ENCODE results near the gene GDF15. TPM values are rescaled to one million over a fixed set of nuclear protein-coding genes. Genes with fewer than 3 reads are reported as not detected.

GDF15 gene
- total and polyA plus RNA-seq, 2 donors (not counting 1 experiment from before 2014, with no cell fraction given), result 0.19 TPM; not detected in 1

GRCh38 chr19:18399008-18399407 is 13.1 kb downstream of the GDF15 start:
- Histone ChIP-seq H3K4me1 (ENCODE audit: control insufficient read depth in 2 of 2, insufficient read depth in 2 of 2, low read length in 2 of 2) (peaks cover 33 to 41% of the 10 kb centered on the region in 2 donors), H2AFZ (ENCODE audit: insufficient read depth, low read depth, low read length, poor library complexity, severe bottlenecking) (no peak overlapping the region), H3K79me2 (ENCODE audit: control insufficient read depth, insufficient read depth, low read length) (peaks cover 8% of the 10 kb centered on the region), H3K4me3 (ENCODE audit: control extremely low read depth in 1 of 5, extremely low read depth in 1 of 5, insufficient read depth in 1 of 5, low read depth in 2 of 5, low read length in 4 of 5) (no peak overlapping the region), H3K27ac (ENCODE audit: low read length in 2 of 2) (no peak overlapping the region), H3K36me3 (replicated peaks in 1 of 2; ENCODE audit: control extremely low read depth in 1 of 2, control insufficient read depth in 1 of 2, extremely low read depth in 1 of 2, insufficient read depth in 2 of 2, low read length in 1 of 2) (no peaks in the 10 kb centered on the region), H3K4me2 (replicated peaks; ENCODE audit: low read depth, low read length, poor library complexity, severe bottlenecking) (no peak overlapping the region), H3K9ac (ENCODE audit: low read length) (no peak overlapping the region), H3K27me3 (replicated peaks in 1 of 4; ENCODE audit: control extremely low read depth in 1 of 4, control insufficient read depth in 3 of 4, insufficient read depth in 4 of 4, low read length in 3 of 4) (peaks cover 0 to 2% (median 0%) of the 10 kb centered on the region in 4 experiments), H3K9me3 (ENCODE audit: control extremely low read depth in 1 of 3, control insufficient read depth in 2 of 3, insufficient read depth in 1 of 3, low read length in 2 of 3) (peaks cover 0 to 5% (median 0%) of the 10 kb centered on the region in 3 donors), H4K20me1 (ENCODE audit: control insufficient read depth, insufficient read depth, low read length, poor library complexity, severe bottlenecking) (no peaks in the 10 kb centered on the region)
- CTCF ChIA-PET, result interaction anchor here (2.2 to 12.4 kb wide), 2 partner anchors 10 to 12 kb away, joined by 8 to 112 read pairs; no protein-coding TSS in a partner anchor
- POLR2A ChIA-PET, result interaction anchor here (0.6 kb wide), 1 partner anchor 571 kb away, joined by 6 read pairs; no protein-coding TSS in a partner anchor
- Mint-ChIP-seq H3K4me1 (peaks cover 54% of the 10 kb centered on the region), H3K9me3 (ENCODE audit: insufficient read depth) (no peaks in the 10 kb centered on the region), H3K27me3 (no peaks in the 10 kb centered on the region), H3K27ac (no peak overlapping the region), H3K4me3 (no peak overlapping the region)
- WGBS (ENCODE audit: insufficient coverage), result 65% methylated on average over 5 of the region's 6 CpGs
- ATAC-seq (ENCODE audit: low read depth) (no peak), DNase-seq (no peak)
- intact Hi-C loops (cut with micrococcal nuclease), result no loop called here
- TF ChIP-seq EZH2 (IDR thresholded peaks at IDR 0.05; ENCODE audit: borderline replicate concordance, insufficient read depth, low read depth, low read length, poor library complexity, severe bottlenecking), result no peak
- TF ChIP-seq CTCF (IDR thresholded peaks at IDR 0.05), result no peak

- POLR2A ChIA-PET, result interaction anchor here (0.6 to 2.0 kb wide), 6 partner anchors 9 to 120 kb away, joined by 3 to 9 read pairs (median 5); partner anchors contain the start of genes JUND and SSBP4
- Histone ChIP-seq H2AFZ (ENCODE audit: insufficient read depth, low read depth, low read length, poor library complexity, severe bottlenecking) (no peak overlapping the region), H3K27ac (ENCODE audit: low read length in 2 of 2) (peak overlapping the region; percentile 60 to 65), H3K36me3 (replicated peaks in 1 of 2; ENCODE audit: control extremely low read depth in 1 of 2, control insufficient read depth in 1 of 2, extremely low read depth in 1 of 2, insufficient read depth in 2 of 2, low read length in 1 of 2) (no peaks in the 10 kb centered on the region), H3K4me2 (replicated peaks; ENCODE audit: low read depth, low read length, poor library complexity, severe bottlenecking) (peak overlapping the region; percentile 61), H4K20me1 (ENCODE audit: control insufficient read depth, insufficient read depth, low read length, poor library complexity, severe bottlenecking) (no peaks in the 10 kb centered on the region), H3K9ac (ENCODE audit: low read length) (no peak overlapping the region), H3K79me2 (ENCODE audit: control insufficient read depth, insufficient read depth, low read length) (peaks cover 8% of the 10 kb centered on the region), H3K4me3 (ENCODE audit: control extremely low read depth in 1 of 5, extremely low read depth in 1 of 5, insufficient read depth in 1 of 5, low read depth in 2 of 5, low read length in 4 of 5) (no peak overlapping the region), H3K9me3 (ENCODE audit: control extremely low read depth in 1 of 3, control insufficient read depth in 2 of 3, insufficient read depth in 1 of 3, low read length in 2 of 3) (peaks cover 0 to 5% (median 0%) of the 10 kb centered on the region in 3 donors), H3K27me3 (replicated peaks in 1 of 4; ENCODE audit: control extremely low read depth in 1 of 4, control insufficient read depth in 3 of 4, insufficient read depth in 4 of 4, low read length in 3 of 4) (peaks cover 0 to 2% (median 0%) of the 10 kb centered on the region in 4 experiments), H3K4me1 (ENCODE audit: control insufficient read depth in 2 of 2, insufficient read depth in 2 of 2, low read length in 2 of 2) (peaks cover 28 to 41% of the 10 kb centered on the region in 2 donors)
- H3K27me3 Mint-ChIP-seq, result no peaks in the 10 kb centered on the region
- TF ChIP-seq CTCF (IDR thresholded peaks at IDR 0.05) (peak; percentile 19), EZH2 (IDR thresholded peaks at IDR 0.05; ENCODE audit: borderline replicate concordance, insufficient read depth, low read depth, low read length, poor library complexity, severe bottlenecking) (no peak)
- peaks cover 40% of the 10 kb centered on the region for H3K4me1 Mint-ChIP-seq
- H3K9me3 Mint-ChIP-seq (ENCODE audit: insufficient read depth), result no peaks in the 10 kb centered on the region
- H3K4me3 Mint-ChIP-seq, result peak overlapping the region; percentile 46
- peak; percentile 63 for DNase-seq
- peak; percentile 73 for ATAC-seq (ENCODE audit: low read depth)
- WGBS (ENCODE audit: insufficient coverage), result 20% methylated on average over 7 of the region's 7 CpGs
- CTCF ChIA-PET, result interaction anchor here (0.7 to 12.4 kb wide), 8 partner anchors 9 to 194 kb away, joined by 3 to 112 read pairs (median 6); partner anchors contain the start of gene SSBP4
- intact Hi-C loops (cut with micrococcal nuclease), result loop anchor here (1.0 kb wide), 1 partner anchor 9 kb away; no protein-coding TSS in a partner anchor
- H3K27ac Mint-ChIP-seq, result peak overlapping the region; percentile 86
Measured at GRCh38 chr19:18401580-18402112, 15.7 kb downstream of the GDF15 start.
